Measurements from ENCODE around the gene LDLRAD2.
"Not testable (repeated sequence)": the region's sequence is repeated elsewhere in the genome, so short reads cannot be mapped to it uniquely, and the experiment has no call there.

LDLRAD2 gene

DNA sequence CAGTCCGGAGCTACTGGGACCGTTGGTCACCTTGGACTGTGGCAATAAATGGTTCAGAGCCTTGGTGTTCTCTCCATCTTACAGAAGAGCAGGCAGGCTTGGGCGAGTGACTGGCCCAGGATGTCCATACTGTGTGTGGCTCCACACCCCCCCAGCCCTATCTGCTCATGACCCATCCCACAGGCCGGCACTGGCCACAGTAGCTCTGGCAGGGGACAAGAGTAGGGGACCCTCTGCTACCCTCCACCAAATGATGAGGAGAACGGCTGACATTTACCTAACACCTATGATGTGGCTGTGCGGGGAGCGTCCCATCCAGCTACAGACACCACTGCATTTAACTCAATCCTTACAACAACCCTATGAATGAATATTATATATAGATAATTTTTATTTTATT lies 13.3 kb downstream of the LDLRAD2 start:
- DNase-seq = no peak

DNA sequence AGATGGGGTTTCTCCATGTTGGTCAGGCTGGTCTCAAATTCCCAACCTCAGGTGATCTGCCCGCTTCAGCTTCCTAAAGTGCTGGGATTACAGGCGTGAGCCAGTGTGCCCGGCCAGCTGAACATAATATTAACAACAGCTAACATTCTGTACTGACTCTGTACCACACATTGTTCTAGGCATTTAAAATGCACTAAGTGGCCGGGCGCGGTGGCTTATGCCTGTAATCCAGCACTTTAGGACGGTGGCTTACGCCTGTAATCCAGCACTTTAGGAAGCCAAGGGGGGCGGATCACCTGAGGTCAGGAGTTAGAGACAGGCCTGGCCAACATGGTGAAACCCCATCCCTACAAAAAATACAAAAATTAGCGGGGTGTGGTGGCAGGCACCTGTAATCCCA lies 14.6 kb downstream of the LDLRAD2 start:
- DNase-seq = not testable (repeated sequence)

DNA sequence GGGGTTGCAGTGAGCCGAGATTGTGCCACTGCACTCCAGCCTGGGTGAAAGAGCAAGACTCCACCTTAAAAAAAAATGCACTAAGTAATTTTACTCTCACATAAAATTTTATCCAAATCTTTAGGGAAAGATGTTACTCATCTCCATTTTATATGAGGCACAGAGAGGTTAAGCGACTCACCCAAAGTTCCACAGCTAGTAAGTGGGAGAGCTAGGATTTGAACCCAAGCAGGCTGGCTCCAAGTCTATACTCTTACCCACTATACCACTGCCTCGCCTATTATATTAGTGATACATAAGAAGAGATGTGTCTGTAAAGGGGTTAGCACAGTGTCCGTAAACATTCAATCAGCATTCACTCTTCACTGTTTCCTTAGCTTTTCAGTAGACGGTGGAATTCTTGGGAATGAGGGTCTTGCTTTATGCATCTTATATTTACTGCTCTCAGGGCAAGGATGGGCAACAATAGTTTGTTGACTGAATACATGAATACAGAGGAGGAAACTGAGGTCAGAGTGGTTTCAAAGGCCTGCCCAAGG lies 15.1 kb downstream of the LDLRAD2 start:
- DNase-seq = no peak

DNA sequence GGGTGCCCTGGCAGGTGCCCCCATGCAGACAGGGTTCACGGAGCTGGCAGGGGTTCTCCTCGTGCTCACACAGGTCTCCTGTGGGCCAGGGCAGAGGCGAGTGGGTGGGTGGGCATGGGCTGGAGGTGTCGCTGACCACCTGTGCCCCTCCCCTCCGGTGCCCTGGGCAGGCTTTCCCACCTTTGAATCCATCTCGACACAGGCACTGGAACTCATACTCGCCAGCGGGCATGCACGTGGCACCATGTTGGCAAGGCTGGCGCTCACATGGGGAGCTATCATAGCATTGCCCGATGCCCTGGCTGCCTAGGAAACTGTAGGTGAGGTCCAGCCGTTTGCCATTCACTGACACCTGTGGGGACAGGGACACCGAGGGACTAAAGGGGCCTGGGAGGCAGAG lies 16.0 kb downstream of the LDLRAD2 start:
- DNase-seq = no peak

DNA sequence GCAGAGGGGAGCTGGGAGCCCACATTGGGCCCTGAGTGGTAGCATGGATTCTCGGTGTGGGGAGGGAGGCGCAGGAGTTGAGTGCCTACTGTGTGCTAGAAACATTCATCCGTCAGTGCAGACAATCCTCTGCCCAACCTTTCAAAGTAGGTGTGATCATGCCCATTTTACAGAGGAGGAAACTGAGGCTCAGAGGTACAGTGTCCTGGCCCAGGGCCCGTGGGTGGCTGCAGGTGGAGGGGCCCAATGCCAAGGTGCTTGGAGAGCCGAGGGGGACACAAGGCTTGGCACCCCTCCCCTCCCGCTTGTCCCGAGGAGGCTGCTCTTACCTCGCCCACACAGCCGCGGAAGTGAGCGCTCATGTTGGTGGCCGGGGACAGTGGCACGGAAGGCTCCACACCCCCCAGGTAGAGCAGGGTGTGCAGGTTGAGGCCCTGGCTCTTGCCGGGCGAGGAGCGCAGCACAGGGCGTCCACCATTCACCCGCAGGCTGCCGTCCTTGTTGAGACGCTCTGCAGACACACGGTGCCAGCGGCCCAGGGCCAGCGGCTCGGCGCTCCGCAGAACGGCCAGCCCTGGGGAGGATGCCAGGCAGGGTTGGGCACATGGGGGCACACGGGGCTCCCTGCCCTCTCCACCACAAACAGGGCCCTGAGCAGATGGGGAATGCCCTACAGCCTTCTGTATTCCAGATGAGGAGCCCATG lies 16.6 kb downstream of the LDLRAD2 start:
- DNase-seq = no peak

DNA sequence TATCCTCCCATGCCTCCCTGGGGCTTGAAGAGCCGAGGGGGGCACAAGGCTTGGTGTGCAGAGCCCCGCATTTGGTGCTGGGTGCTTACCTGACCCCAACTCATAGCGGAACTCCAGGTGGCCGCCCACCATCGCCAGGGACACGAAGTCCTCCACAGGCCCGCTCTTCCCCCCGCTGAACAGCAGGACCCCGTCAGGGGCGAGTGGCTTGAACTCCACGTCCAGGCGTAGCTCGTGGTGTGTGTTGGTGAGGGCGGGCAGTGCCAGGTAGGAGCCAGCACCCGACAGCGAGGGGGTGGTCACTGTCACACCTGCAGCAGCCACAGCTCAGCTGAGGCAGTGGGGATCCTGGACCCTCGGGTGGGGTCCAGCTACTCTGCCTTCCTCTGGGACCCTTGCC lies 17.2 kb downstream of the LDLRAD2 start:
- no peak for DNase-seq

DNA sequence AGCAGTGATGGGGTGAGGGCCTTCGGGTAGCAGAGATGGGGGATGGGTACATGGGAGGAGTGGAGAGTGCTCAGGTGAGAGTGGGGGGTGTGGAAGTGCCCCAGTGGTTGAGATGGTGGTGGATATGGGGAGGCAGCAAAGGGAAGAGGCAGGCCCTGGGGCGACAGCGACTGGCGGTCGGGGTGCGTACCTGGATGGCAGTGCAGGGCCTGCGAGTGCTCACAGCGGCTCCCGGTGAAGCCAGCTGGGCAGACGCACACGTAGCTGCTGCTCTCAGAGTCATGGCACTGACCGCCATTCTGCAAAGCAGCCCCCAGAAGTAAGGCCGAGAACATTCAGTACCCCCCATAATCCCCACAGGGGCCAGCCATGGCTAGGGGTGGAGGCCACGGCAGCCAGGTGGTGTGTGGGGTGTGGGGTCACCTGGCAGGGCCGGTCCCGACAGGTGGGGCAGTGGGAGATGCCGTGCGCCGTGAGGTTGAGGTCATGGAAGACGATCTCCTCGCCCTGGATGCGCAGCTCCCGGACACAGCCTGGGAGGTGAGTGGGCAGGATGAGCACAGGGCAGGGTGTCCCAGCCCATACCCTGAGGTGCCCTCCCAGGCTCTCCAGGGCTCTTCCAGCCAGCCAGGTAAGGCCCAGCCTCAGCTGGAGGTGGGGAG lies 18.9 kb downstream of the LDLRAD2 start:
- no peak for DNase-seq

DNA sequence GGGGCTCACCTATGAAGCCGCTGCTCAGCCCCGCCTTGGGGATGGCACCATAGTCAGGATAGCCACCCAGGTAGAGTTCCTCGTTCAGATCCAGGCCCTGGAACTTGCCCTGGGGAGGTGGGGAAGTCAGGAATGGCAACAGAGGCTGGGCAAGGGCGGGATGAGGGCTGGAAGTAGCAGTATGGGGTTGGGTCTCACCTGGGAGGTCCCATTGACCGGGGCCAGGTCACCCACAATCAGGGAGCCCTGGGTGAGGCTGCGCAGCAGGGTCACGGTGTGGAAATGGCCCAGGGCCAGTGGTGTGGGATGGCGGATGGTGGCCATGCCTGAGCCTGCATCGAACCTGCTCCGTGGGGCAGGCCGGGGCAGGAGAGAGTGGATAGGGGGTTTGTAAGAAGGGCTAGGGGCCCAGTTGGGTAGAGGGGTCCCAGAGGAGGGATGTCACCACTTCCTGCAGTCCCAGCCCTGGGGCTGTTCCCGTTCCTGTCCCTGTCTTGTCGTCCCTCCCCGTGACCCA lies 19.4 kb downstream of the LDLRAD2 start:
- DNase-seq = no peak

DNA sequence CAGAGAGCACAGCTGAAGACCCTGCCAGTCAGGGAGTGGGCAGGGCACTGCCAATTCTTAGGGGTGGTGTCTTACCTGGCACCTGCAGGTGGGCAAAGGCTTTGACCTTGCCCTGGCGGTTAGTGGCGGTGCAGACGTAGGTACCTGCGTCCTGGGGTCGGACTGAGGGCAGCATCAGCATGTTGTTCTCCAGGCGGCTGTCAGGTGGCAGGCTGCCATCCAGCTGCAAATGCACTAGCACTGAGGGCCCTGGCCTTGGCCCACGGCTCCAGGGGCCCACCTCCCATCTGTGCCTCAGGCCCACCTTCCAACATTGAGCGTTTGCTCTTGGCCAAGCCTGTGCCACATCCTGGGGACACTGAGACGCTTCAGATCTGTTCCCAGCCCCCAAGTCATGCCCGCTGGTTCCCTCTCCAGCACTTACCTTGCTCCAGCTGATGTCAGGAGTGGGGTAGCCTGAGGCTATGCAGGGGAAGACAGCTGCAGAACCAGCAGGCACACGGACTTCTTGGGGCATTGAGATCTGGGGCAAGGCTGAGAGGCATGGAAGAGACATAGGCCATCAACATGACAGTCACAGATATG lies 21.4 kb downstream of the LDLRAD2 start:
- no peak for DNase-seq

DNA sequence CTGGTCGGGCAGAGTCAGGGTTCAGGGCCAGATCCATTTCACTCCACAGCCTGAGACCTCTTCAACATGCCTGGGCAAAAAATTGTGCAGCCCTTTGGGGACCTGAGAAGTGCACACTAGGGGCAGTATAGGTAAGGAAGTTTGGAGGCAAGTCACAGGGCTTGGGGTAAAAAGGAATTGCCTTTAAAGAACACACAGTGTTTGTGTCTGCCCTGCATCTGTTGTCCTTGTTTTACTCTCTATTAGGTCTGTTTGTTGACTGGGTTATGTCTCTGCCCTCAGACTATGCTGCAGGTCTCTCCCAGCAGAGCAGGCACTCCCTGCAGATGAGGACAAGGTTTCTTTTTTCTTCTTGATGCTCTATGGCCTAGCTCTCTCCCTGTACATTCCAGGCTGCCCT lies 22.0 kb downstream of the LDLRAD2 start:
- no peak for DNase-seq

DNA sequence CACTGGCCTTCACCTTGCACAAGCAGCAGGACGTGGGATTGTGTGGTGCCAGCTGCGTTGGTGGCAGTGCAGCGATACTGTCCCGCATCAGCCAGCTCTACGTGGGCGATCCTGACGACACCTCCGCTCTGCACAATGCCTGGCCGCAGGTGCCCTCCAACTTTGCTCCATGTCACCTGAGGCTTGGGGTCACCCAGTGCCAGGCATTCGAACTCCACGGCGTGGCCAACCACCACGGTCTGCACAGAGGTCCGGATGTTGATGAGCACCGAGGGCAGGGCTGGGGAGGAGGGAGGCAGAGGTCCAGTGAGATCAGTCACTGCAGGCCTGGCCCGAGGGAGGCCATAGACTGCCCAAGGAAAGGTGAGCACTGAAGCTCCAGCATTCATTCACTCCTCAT lies 22.6 kb downstream of the LDLRAD2 start:
- no peak for DNase-seq

DNA sequence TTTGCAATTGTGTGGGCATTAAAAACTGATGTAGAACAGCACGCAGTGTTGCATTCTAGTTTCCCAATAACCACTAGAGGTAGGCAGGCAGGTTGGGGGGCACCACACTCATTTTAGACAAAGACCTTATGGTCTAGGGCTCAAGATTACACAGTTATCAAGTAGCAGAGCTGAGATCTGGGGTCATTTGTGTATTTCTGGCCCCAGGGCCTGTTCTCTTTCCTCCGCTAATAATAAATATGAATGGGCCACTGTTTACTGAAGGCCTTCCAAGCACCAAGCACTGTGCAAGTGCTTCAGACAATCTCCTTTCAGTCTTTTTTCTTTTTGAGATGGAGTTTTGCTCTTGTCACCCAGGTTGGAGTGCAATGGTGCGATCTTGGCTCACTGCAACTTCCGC lies 23.9 kb downstream of the LDLRAD2 start:
- no peak for DNase-seq

DNA sequence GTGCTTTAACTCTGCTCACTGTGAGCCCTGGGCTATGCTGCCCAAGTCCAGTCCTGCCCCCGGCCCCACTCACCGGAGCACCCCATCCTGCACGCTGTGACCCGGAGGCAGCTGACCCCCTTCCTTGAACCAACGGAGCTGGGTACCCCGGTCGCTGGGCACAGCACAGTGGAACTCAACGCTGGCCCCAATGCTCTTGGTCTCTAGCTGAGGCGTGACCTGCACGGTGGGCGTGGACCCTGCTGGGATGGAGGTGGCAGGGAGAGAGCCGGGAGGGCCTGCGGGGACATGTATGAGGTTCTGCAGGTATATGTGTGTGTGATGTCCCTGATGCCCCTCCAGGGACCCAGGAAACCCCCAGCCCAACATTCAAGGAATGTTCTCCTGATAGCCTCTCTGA lies 24.7 kb downstream of the LDLRAD2 start:
- DNase-seq = no peak

DNA sequence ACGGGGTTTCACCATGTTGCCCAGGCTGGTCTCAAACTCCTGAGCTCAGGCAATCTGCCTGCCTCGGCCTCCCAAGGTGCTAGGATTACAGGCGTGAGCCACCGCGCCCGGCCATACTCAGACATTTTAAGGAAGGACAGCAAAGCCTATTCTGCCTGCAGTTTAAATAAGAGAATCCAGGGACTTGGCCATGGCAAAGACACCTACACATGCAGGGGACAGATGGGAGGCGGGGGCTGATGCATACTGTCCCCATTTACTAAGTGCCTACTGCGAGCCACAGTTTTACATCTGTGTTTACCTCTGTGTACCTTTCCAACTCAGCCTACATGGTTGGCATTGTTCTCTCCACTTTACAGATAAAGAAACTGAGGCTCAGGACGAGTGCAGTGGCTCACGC lies 25.4 kb downstream of the LDLRAD2 start:
- no peak for DNase-seq

DNA sequence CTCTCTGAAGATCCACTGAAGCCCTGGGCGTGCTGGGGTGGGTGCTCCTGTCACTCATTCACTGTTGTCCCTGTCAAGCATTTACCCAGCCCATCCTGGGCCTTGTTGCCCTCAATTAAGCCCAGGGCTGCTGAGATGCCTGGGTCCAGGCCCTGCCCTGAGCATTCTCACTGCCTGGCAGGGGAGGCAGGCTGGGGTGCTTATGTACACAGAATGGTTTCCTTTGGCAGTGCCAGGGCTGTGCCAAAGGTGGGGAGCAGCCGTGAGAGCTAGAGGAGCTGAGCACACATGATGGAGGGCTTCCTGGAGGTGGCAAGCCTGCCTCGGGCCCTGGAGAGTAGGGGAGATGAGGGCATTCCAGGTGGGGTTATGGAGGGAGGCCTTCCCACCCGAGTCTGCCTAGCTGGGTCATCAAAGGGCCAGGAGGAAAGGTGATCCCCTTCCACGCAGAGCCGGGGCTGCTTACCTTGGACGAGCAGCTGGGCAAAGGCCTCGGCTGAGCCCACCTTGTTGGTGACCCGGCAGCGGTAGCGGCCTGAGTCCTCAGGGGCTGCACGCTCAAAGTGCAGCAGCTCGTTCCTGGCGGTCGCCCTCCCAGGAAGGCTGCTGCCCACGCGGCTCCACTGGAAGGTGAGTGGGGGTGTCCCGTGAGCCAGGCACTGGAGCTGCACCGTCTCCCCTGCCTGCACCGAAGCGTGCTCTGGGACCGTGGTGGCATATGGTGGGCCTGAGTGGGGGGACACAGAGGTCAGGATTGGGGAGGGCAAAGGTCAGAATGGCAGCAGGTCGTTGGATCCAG lies 26.5 kb downstream of the LDLRAD2 start:
- no peak for DNase-seq

DNA sequence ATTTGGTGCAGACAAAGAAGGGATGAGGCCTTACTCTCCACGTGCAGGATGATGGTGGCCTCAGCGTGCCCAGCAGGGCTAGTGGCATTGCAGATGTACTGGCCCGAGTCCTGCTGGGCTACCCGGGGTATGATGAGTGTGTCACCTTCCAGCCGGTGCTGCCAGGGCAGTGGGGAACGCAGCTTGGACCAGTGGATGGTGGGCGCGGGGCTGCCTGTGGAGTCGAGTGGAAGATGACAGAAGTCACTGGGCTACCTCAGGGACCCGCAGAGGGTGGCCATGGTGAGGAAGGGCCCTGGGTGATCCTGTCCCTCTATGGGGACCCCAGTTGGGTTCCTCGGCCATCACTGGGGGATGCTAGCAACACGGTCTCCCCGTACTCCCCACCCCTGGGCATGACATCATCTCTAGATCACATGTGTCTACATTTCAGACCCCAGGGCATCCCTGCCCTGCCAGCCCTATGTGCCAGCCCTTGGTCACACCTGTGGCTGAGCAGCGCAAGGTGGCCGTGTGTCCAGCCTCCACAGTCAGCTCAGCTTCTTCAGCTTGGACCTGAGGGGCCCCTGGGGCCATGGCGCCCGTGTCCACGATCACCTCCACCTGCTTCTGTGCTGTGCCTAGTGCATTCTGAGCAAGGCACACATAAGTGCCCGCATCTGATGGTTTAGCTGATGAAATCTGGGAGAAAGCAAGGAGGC lies 27.4 kb downstream of the LDLRAD2 start:
- DNase-seq = no peak

DNA sequence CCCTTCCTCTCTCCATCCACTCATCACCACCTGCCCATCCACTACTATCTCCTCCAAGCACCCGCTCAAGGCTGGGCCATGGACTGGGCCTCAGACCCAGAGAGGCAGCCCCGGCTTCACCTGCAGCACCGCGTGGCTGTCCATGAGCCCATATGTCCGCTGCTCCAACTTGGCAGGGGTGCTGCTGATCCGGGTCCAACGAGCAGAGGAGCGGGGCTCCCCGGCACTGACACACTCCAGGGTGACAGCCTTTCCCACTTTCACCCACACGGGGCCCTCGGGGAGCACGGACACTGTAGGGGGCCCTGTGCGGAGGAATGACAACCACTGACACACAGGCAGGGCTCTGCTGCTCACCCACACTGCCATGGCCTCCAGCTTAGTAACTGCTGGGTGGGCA lies 28.9 kb downstream of the LDLRAD2 start:
- no peak for DNase-seq

DNA sequence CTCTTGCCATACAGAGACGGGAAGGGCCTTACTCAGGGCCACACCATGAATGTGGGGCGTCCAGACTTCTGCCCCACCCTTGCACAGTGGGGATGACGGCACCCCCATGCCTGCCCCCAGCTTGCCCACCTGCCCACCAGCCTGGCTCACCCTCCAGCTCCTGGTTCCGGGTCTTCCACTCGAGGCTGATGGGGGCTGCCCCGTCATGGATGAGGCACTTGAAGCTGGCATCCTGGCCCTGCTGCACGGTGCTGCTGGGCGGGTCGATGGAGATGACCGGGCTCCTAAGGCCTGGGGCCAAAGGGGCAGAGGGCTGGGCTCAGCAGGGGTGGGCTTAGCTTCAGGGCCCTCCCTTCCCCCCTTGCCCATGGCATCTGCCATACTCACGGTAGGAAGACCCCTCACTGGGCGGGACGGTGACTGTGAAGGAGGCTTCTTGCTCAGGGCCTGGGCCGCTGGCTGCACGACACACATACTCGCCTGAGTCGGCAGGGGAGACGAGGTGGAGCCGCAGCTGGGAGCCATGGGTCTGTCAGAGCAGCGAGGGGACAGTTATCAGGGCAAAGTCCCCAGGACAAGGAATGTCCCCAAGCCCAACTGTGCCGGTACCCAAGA lies 29.9 kb downstream of the LDLRAD2 start:
- no peak for DNase-seq

DNA sequence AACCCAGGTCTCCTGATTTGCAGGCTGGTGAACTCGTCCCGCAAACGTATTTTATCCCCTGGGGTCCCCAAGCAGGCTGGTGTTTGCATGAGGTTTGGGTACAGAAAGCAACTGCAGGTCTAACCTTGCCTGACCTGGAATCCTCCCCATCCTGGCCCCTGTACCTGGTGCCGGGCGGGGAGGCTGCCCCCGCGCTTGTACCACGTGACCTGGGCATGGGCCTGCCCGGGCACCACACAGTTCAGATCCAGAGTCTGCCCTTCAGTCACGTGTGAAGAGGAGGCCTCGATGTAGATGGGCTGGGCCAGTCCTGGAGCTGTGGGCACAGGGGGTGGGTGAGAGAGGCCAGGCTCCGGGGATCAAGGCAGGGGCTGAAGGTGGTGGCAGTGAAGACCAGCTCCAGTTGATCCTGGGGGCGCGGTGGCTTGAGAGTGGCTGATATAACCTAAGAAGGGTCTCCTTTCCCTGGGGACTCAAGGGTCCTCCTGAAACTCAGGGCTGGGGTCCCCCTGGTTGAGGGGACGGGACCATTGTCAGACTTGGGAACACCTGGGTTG lies 30.6 kb downstream of the LDLRAD2 start:
- DNase-seq = no peak

DNA sequence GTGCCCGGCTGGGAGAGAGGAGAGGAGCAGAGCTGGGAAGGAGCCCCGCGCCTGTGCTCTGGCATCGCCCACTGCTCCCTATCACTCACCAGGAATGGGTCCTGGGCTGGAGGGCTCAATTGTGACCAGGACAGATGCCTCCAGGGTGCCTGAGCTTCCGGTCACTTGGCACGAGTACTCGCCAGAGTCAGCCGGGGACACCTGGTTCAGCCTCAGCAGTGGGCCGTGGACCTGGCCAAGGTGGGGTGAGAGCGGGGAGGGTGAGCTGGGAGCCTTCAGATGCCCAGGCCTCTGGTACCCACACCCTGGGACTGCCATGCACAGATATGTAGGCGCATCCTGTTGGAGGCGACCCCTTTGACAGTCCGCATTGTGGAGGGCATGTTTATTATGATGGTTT lies 31.1 kb downstream of the LDLRAD2 start:
- DNase-seq = no peak

DNA sequence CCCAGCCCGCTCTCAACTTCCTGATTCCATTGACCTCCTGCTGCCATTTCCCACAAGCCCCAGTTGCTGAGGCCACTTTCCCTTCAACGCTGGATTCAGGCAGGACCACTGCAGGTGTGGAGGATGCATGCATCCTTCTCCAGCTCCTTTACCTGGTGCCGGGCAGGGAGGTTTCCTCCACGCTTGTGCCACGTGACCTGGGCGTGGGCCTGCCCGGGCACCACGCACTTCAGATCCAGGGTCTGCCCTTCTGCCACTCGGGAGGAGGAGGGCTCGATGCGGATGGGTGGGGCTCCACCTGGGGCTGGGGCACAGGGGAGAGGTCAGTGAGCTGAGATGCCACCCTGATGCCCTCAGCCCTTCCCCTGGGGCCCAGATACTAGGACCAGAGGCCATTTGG lies 31.9 kb downstream of the LDLRAD2 start:
- DNase-seq = no peak
